ENCODE data around the gene SORCS3.

DNA sequence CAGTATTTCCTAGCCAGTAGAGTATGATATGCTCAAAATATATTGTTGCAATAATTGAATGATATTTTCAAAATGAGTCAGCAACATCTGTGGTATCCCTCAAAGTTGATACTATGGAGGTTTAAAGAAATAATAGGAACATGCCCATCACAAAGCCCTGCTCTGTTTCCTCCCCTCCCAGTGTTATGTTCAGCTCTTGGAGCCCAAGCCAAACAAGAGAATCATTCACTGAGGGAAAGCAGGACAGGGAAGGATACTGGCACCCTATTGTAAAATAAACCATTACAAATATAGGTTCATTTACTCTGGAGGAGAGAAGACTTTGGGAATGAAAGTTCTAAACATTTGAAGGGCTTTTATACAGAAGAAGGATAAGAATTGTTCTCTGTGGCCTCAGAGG is 37.6 kb downstream of the SORCS3 start:
- TF ChIP-seq, protein P1, sequence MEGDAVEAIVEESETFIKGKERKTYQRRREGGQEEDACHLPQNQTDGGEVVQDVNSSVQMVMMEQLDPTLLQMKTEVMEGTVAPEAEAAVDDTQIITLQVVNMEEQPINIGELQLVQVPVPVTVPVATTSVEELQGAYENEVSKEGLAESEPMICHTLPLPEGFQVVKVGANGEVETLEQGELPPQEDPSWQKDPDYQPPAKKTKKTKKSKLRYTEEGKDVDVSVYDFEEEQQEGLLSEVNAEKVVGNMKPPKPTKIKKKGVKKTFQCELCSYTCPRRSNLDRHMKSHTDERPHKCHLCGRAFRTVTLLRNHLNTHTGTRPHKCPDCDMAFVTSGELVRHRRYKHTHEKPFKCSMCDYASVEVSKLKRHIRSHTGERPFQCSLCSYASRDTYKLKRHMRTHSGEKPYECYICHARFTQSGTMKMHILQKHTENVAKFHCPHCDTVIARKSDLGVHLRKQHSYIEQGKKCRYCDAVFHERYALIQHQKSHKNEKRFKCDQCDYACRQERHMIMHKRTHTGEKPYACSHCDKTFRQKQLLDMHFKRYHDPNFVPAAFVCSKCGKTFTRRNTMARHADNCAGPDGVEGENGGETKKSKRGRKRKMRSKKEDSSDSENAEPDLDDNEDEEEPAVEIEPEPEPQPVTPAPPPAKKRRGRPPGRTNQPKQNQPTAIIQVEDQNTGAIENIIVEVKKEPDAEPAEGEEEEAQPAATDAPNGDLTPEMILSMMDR (IDR thresholded peaks at IDR 0.05): no peak
- TF ChIP-seq POLR2AphosphoS5 (IDR thresholded peaks at IDR 0.05): no peak
- no peak for TF ChIP-seq POLR2A (IDR thresholded peaks at IDR 0.05; ENCODE audit: low read depth)
- no peak for TF ChIP-seq EP300 (IDR thresholded peaks at IDR 0.05)

Measured in esophagus muscularis mucosa (tissue), 4 donors.